GM19468 (cell line): Measurements from ENCODE around the gene KLB.
A peak's percentile ranks its signal among the peaks of the same experiment; 100 is the strongest.
"Not testable (repeated sequence)": the region's sequence is repeated elsewhere in the genome, so short reads cannot be mapped to it uniquely, and the experiment has no call there.

Experiments
- ATAC-seq: cut with Tn5 transposase; IDR thresholded peaks from one replicate; pipeline ENCODE4 v1.9.1; 2021; ENCODE audit warnings: mild to moderate bottlenecking, moderate library complexity, moderate number of reproducible peaks; ENCODE audit not compliant: unreplicated experiment; ENCODE audit errors: extremely low read depth

The KLB gene

DNA sequence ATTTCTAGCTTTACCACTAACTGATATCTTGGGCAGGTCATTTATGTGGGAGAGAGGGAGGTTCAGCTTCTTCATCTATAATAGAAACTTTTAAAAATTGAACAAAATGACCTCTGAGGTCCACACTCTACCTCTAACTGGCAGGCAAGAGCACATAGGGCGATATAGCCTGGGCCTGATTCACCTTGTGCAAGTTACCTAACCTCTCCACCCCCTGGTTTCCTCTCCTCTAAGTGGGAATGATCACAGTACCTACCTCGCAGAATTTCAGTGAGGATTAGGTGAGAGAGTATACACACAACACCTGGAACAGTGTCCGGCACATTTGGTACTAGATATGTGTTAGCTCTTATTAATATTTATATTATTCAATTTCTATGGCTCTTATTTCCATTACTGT, 15.5 kb downstream of the KLB start:
- no peak for ATAC-seq

DNA sequence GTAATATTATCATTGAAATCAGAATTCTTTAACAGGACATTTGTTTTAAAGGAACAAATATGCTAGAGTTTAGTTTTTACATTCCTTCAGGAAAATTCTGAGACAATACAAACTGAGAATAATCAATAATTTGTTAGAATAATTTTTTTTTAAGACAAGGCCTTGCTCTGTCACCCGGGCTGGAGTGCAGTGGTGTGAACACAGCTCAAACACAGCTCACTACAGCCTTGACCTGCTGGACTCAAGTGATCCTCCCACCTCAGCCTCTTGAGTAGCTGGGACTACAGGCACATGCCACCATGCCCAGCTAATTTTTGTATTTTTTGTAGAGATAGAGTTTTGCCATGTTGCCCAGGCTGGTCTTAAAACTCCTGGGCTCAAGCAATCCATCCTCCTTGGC, 18.6 kb downstream of the KLB start:
- ATAC-seq, result not testable (repeated sequence)

GRCh38 chr4:39426728-39427127, 20.0 kb downstream of the KLB start:
- ATAC-seq, result no peak

DNA sequence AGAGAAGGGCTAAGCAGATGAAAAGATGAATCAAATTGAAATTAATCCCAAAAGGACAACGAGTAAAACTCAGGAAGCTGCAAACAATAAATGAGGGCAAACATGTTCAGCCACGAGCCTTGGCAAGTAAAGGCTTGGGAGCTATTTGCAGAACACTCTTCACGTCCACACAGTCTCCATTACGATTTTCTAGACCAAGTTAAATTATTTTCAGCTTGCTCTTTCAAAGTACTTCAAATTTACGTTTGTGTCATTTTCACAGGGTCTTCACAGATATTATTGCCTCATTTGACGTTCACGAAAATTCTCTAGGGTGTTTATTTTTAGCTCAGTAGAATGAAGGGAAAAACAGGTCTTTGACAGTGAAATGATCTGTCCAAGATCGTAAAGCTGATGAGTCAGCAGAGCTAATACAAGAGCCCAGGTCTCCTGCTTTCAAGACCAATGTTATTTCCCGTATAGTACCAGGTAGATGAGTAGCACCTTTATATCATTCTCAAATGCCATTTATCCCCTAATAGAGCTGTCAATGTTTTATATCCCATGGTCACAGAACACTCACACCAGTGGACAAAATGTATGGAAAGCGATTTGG, 20.9 kb downstream of the KLB start:
- no peak for ATAC-seq

DNA sequence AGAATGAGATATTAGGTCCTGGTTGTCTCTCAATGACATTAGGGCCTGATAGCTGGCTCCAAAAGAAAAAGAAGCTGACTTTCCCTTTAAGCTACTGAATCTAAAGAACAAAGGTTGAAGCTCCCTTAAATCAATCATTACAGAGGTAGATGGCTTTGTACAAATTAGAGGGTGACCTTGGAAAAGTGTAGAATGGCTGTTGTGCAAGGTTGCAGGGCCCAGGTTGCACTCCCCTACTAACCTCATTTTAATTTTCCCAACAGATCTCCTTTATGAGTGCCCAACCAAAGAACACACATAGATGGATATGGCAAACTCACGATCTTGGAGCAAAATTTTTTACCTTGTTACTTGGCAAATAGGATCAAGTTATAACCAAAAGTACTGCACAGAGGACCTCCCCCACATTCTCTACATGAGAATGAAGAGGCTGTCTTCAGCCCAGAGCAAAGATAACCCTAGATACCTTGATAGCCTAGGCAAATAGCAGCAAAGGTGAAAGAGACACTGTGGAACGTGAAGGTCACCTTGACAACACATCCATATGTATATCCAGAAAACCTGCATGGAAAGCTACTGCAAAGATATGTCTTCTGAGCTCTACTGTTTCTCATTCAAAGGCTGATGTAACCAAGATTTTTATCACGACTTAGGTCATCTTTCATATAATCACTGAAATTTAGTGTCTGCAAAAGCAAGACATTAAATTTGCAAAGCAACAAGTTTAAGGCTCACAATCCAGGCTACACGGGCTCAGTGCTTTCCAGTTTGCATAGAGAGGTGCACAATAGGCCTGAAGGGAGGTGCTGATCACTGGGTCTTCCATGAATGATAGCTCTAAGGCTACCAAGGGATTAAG, 23.0 kb downstream of the KLB start:
- ATAC-seq, result no peak

DNA sequence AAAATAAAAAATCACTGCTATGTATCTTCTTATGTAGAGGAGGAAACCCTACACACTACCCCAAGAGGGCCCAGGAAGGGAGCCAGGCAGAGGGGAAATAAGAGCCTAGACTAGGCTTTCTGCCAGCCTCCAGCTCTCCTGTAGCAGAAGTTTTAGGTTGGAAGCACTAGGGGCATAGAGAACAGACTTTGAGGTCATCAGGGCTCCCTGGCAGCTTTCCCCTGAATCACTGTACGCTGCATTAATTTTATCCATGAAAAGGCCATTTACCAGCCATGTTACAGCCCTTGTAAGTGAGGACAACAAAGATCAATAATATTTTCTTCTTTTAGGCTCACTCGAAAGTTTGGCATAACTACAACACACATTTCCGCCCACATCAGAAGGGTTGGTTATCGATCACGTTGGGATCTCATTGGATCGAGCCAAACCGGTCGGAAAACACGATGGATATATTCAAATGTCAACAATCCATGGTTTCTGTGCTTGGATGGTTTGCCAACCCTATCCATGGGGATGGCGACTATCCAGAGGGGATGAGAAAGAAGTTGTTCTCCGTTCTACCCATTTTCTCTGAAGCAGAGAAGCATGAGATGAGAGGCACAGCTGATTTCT, 27.3 kb downstream of the KLB start:
- ATAC-seq, result no peak

GRCh38 chr4:39435659-39436563, 29.2 kb downstream of the KLB start:
- ATAC-seq, result no peak

GRCh38 chr4:39441593-39441992, 34.9 kb downstream of the KLB start:
- no peak for ATAC-seq

DNA sequence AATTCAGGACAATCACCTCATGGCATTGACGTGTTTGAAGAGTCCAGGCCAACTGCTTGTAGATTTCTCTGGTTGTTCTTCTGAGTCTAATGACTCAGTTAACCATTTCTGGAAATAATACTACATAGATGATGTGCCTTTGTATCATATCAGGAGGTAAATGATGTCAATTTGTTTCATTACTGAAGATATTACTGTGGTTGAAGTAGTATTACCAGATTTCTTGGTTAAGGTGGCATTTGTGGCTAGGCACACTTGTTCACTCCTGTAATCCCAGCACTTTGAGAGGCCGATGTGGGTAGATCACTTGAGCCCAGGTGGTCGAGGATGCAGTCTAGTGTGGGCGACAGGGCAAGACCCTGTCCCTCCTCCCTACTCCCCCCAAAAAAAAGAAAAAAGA, 36.3 kb downstream of the KLB start:
- no peak for ATAC-seq

DNA sequence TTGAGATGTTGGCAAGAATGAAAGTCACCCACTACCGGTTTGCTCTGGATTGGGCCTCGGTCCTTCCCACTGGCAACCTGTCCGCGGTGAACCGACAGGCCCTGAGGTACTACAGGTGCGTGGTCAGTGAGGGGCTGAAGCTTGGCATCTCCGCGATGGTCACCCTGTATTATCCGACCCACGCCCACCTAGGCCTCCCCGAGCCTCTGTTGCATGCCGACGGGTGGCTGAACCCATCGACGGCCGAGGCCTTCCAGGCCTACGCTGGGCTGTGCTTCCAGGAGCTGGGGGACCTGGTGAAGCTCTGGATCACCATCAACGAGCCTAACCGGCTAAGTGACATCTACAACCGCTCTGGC, 39.7 kb downstream of the KLB start:
- no peak for ATAC-seq

DNA sequence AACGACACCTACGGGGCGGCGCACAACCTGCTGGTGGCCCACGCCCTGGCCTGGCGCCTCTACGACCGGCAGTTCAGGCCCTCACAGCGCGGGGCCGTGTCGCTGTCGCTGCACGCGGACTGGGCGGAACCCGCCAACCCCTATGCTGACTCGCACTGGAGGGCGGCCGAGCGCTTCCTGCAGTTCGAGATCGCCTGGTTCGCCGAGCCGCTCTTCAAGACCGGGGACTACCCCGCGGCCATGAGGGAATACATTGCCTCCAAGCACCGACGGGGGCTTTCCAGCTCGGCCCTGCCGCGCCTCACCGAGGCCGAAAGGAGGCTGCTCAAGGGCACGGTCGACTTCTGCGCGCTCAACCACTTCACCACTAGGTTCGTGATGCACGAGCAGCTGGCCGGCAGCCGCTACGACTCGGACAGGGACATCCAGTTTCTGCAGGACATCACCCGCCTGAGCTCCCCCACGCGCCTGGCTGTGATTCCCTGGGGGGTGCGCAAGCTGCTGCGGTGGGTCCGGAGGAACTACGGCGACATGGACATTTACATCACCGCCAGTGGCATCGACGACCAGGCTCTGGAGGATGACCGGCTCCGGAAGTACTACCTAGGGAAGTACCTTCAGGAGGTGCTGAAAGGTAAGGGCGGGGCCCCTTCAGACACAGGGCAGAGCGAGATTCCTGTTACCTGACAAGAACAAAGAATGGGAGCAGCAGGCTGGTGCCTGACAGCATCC, 40.3 kb downstream of the KLB start:
- ATAC-seq, result peak; percentile 84

DNA sequence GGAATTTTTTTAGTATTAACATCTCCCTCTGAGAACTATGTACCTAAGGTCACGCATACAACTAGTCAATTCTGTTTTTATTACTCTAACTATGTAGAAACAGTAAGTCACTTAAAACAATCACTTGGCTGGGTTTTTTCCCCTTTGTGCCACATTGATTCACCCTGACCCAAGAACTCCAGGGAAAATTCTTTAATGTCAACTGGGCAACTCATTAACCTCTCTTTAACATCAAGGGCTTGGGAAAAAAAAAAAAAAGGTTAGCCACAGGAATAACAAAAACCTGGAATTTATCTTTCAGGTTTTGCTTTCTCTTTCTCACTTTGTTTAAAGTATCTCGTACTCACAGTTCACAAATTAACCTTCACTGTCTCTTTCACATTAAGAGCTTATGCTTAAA, 43.9 kb downstream of the KLB start:
- ATAC-seq, result no peak

GRCh38 chr4:39451423-39452023, 44.8 kb downstream of the KLB start:
- ATAC-seq, result no peak

- no peak for ATAC-seq
Measured at GRCh38 chr4:39452153-39452859, 45.6 kb downstream of the KLB start.

DNA sequence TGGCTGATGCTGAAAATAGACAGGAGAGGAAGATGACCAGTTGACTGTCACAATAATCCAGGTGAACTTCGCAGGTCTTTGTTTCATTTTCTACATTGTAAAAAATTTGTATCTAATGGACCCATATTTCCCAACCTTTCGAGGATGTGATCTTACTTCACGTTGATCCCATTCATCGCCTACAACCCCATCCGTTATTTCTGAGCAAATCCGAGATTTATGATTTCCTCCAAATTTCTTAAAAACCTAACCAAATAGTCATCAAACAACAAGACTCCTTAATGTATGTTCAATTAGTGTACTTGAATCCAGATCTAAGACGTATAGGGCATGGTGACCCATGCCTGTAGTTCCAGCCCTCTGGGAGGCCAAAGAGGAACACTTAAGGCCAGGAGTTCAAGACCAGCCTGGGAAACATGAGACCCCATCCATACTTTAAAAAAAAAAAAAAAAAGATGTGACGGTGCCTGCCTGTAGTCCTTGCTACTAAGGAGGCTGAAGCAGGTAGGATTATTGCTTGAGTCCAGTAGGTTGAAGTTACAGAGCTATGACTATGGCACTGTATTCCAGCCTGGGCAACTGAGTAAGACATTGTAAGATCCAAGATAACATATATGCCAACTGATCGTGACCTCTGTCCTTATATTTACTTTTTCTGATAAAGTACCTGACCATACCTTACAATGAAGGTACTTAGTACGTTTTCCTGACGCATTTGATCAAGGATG, 46.3 kb downstream of the KLB start:
- no peak for ATAC-seq

DNA sequence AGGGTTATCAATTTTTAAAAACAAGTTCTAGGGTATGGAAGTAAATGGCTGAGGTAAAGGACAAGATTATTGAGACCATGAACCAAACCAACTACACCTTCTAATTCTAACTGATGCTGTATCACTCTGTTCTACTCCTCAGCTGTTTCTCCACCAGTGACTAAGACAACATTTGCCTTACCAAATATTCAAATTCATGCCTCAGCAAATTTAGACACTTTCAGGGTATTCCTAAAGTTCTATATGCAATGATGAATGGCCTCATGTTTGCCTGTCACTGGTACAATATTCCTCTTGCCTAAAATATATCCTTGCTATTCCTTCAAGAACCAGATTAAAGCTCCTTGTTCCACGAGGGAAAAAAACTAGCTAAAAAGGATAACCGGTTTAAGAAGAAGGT, 47.0 kb downstream of the KLB start:
- ATAC-seq, result no peak

- no peak for ATAC-seq
Measured at GRCh38 chr4:39455486-39455885, 48.8 kb downstream of the KLB start.
